Endometrium (tissue), 2 donors: ENCODE results near the gene DNAH10.

Experiments
- FAIRE-seq: peaks from 2 replicates; lab custom pipeline; 2012; peaks lifted over from hg19 to GRCh38; lab: Jason Lieb, UNC
- donor health status: control.
- donor health status: control.

The DNAH10 gene

GRCh38 chr12:123973552-123974341 lies 211.6 kb downstream of the DNAH10 start:
- FAIRE-seq = no peak

GRCh38 chr12:123976227-123976826 lies 214.2 kb downstream of the DNAH10 start:
- FAIRE-seq = no peak

- no peak for FAIRE-seq
Observed at GRCh38 chr12:123979566-123979965, 217.5 kb downstream of the DNAH10 start.

GRCh38 chr12:123982269-123982668 lies 220.2 kb downstream of the DNAH10 start:
- FAIRE-seq = no peak

- no peak for FAIRE-seq
Observed at GRCh38 chr12:123983822-123984485, 221.9 kb downstream of the DNAH10 start.

GRCh38 chr12:123984903-123985302 lies 222.8 kb downstream of the DNAH10 start:
- FAIRE-seq = no peak
